HG03060 (cell line): ENCODE results near the gene YIPF3.

ENCODE experiments used
- ATAC-seq: cut with Tn5 transposase; IDR thresholded peaks from one replicate; pipeline ENCODE4 v1.9.1; 2021; ENCODE audit warnings: low read depth, moderate number of reproducible peaks; ENCODE audit not compliant: unreplicated experiment

YIPF3 gene

GRCh38 chr6:43493833-43494232 is 22.9 kb downstream of the YIPF3 start:
- ATAC-seq, result no peak

- ATAC-seq, result no peak
Measured at GRCh38 chr6:43493230-43493629, 23.5 kb downstream of the YIPF3 start.

GRCh38 chr6:43492673-43493072 is 24.1 kb downstream of the YIPF3 start:
- no peak for ATAC-seq

- no peak for ATAC-seq
Measured at GRCh38 chr6:43491750-43492661, 24.7 kb downstream of the YIPF3 start.

- no peak for ATAC-seq
Measured at GRCh38 chr6:43490523-43490939, 26.2 kb downstream of the YIPF3 start.

- no peak for ATAC-seq
Measured at GRCh38 chr6:43489277-43490072, 27.3 kb downstream of the YIPF3 start.

GRCh38 chr6:43488667-43489276 is 28.0 kb downstream of the YIPF3 start:
- no peak for ATAC-seq

GRCh38 chr6:43481591-43482236 is 35.0 kb downstream of the YIPF3 start:
- ATAC-seq, result no peak

GRCh38 chr6:43481075-43481474 is 35.7 kb downstream of the YIPF3 start:
- ATAC-seq, result no peak

GRCh38 chr6:43478008-43478372 is 38.7 kb downstream of the YIPF3 start:
- ATAC-seq, result no peak

GRCh38 chr6:43477235-43478007 is 39.3 kb downstream of the YIPF3 start, which contains the start of gene TJAP1:
Gene TJAP1 (plus strand): TSS chr6:43477570. CDS start chr6:43499002, 21,432 bp downstream.
- ATAC-seq, result no peak

- no peak for ATAC-seq
Measured at GRCh38 chr6:43476746-43477145, 40.0 kb downstream of the YIPF3 start.

GRCh38 chr6:43475516-43475915 is 41.2 kb downstream of the YIPF3 start:
- ATAC-seq, result no peak

GRCh38 chr6:43472515-43472914 is 44.2 kb downstream of the YIPF3 start:
- no peak for ATAC-seq

- no peak for ATAC-seq
Measured at GRCh38 chr6:43471399-43471798, 45.3 kb downstream of the YIPF3 start.

GRCh38 chr6:43469947-43470346 is 46.8 kb downstream of the YIPF3 start:
- no peak for ATAC-seq

GRCh38 chr6:43468748-43469681 is 47.7 kb downstream of the YIPF3 start:
- ATAC-seq, result no peak

GRCh38 chr6:43468240-43468639 is 48.5 kb downstream of the YIPF3 start:
- no peak for ATAC-seq

- ATAC-seq, result no peak
Measured at GRCh38 chr6:43467752-43468151, 49.0 kb downstream of the YIPF3 start.
